GM23338 (cell line): Measurements from ENCODE around the gene PLA1A. TPM values are rescaled to one million over a fixed set of nuclear protein-coding genes. Genes with fewer than 3 reads are reported as not detected.

Source experiments
- ATAC-seq: fragments of 200-7000 bp; cut with Tn5 transposase; 3 replicates; pipeline ENCODE4 v1.9.1; 2020
- DNase-seq: peaks from one replicate; pipeline ENCODE4 v3.0.0-alpha.2; 2015; ENCODE audit warnings: low spot score
- H2AFZ ChIP-seq: fragments of 200-600 bp; sonication (generic); 2 replicates; pipeline ENCODE4 v1.8.0; 2016; ENCODE audit warnings: antibody characterized with exemption, mild to moderate bottlenecking, moderate library complexity
- H3F3A ChIP-seq: fragments of 200-600 bp; sonication (generic); replicated peaks from 2 replicates; pipeline ENCODE4 v1.8.0; 2017; ENCODE audit warnings: antibody characterized with exemption, mixed run types, low read depth
- H3K27ac ChIP-seq: fragments of 200-600 bp; sonication (generic); 2 replicates; pipeline ENCODE4 v1.6.1; 2016; ENCODE audit warnings: low read depth
- H3K27me3 ChIP-seq: fragments of 200-600 bp; sonication (generic); 2 replicates; pipeline ENCODE4 v1.8.0; 2016; ENCODE audit warnings: mild to moderate bottlenecking, mixed run types, moderate library complexity; ENCODE audit not compliant: insufficient read depth
- H3K36me3 ChIP-seq: fragments of 200-600 bp; sonication (generic); 2 replicates; pipeline ENCODE4 v1.8.0; 2016; ENCODE audit warnings: mild to moderate bottlenecking; ENCODE audit not compliant: insufficient read depth
- H3K4me1 ChIP-seq: fragments of 200-600 bp; sonication (generic); 2 replicates; pipeline ENCODE4 v1.8.0; 2016; ENCODE audit warnings: mild to moderate bottlenecking, moderate library complexity; ENCODE audit not compliant: insufficient read depth
- H3K4me2 ChIP-seq: fragments of 200-600 bp; sonication (generic); 2 replicates; pipeline ENCODE4 v1.7.1; 2017; ENCODE audit warnings: mixed run types
- H3K4me3 ChIP-seq: fragments of 200-600 bp; sonication (generic); 2 replicates; pipeline ENCODE4 v1.6.1; 2016; ENCODE audit warnings: mixed run types
- H3K79me2 ChIP-seq: fragments of 200-600 bp; sonication (generic); replicated peaks from 2 replicates; pipeline ENCODE4 v1.8.0; 2017; ENCODE audit warnings: mild to moderate bottlenecking; ENCODE audit not compliant: insufficient read depth
- H3K9me2 ChIP-seq: fragments of 200-600 bp; sonication (generic); 2 replicates; pipeline ENCODE4 v1.8.0; 2017; ENCODE audit not compliant: insufficient read depth
- H4K20me1 ChIP-seq: fragments of 200-600 bp; sonication (generic); replicated peaks from 2 replicates; pipeline ENCODE4 v1.8.0; 2017; ENCODE audit warnings: mild to moderate bottlenecking; ENCODE audit not compliant: insufficient read depth
- H3K27ac Mint-ChIP-seq: 2 replicates; pipeline ENCODE4 v1.8.0; 2020; ENCODE audit warnings: inconsistent platforms, mild to moderate bottlenecking, moderate library complexity, mixed read lengths
- H3K27me3 Mint-ChIP-seq: 3 replicates; pipeline ENCODE4 v1.8.0; 2022; ENCODE audit warnings: low read depth, mild to moderate bottlenecking, moderate library complexity, mixed read lengths, inconsistent platforms; ENCODE audit not compliant: insufficient read depth, poor library complexity
- H3K36me3 Mint-ChIP-seq: 3 replicates; pipeline ENCODE4 v1.8.0; 2021; ENCODE audit warnings: low read depth, mild to moderate bottlenecking, inconsistent platforms, moderate library complexity, mixed read lengths
- H3K4me1 Mint-ChIP-seq: 3 replicates; pipeline ENCODE4 v1.8.0; 2020; ENCODE audit warnings: mild to moderate bottlenecking, inconsistent platforms, mixed read lengths
- H3K4me3 Mint-ChIP-seq: 3 replicates; pipeline ENCODE4 v1.8.0; 2021; ENCODE audit warnings: moderate library complexity, mild to moderate bottlenecking, inconsistent platforms, mixed read lengths
- H3K9me3 Mint-ChIP-seq: 3 replicates; pipeline ENCODE4 v1.8.0; 2020; ENCODE audit warnings: moderate library complexity, mild to moderate bottlenecking, inconsistent platforms, mixed read lengths
- CREB1 ChIP-seq: fragments of 250-450 bp; sonication (Bioruptor Pico); IDR thresholded peaks from 2 replicates; pipeline ENCODE4 v1.5.0; 2020; ENCODE audit warnings: low read depth, mild to moderate bottlenecking, moderate library complexity
- CTCF ChIP-seq, 2 experiments: fragments of 200-600 bp in 1 of 2; sonication (generic) in 1 of 2; conservative IDR thresholded peaks; 2 replicates each; pipeline versions ENCODE4 v1.5.1 to v1.6.1; 2016 to 2017; ENCODE audit warnings: antibody characterized with exemption in 2 of 2, low read depth in 2 of 2, mild to moderate bottlenecking in 2 of 2, moderate library complexity in 1 of 2
- ETS1 ChIP-seq: IDR thresholded peaks from 2 replicates; pipeline ENCODE4 v1.6.1; 2016; ENCODE audit warnings: antibody characterized with exemption
- EZH2 ChIP-seq: fragments of 200-600 bp; sonication (generic); IDR thresholded peaks from one replicate; pipeline ENCODE4 v1.8.0; 2017; ENCODE audit warnings: antibody characterized with exemption, mild to moderate bottlenecking, low read depth; ENCODE audit not compliant: unreplicated experiment
- EZH2phosphoT487 ChIP-seq: fragments of 200-600 bp; sonication (generic); IDR thresholded peaks from one replicate; pipeline ENCODE4 v1.8.1; 2018; ENCODE audit warnings: antibody characterized with exemption; ENCODE audit not compliant: unreplicated experiment
- JUNB ChIP-seq: IDR thresholded peaks from one replicate; pipeline ENCODE4 v1.6.1; 2016; ENCODE audit warnings: antibody characterized with exemption; ENCODE audit not compliant: unreplicated experiment
- NANOG ChIP-seq: IDR thresholded peaks from 2 replicates; pipeline ENCODE4 v1.6.1; 2016; ENCODE audit warnings: antibody characterized with exemption, borderline replicate concordance
- POLR2AphosphoS5 ChIP-seq: IDR thresholded peaks from 2 replicates; pipeline ENCODE4 v1.6.1; 2016; ENCODE audit warnings: antibody characterized with exemption, low read depth
- STAT1 ChIP-seq: IDR thresholded peaks from one replicate; pipeline ENCODE4 v1.6.1; 2016; ENCODE audit warnings: antibody characterized with exemption; ENCODE audit not compliant: unreplicated experiment
- ZNF114 ChIP-seq: fragments of 250-450 bp; sonication (Bioruptor Pico); IDR thresholded peaks from 2 replicates; pipeline ENCODE4 v1.5.0; 2020; ENCODE audit warnings: mild to moderate bottlenecking, moderate library complexity
- ZNF331 ChIP-seq: fragments of 250-450 bp; sonication (Bioruptor Pico); IDR thresholded peaks from 2 replicates; pipeline ENCODE4 v1.5.0; 2020; ENCODE audit warnings: low read depth, mild to moderate bottlenecking, moderate library complexity
- polyA plus RNA-seq: library from polyadenylated mRNA; unstranded; fragments of >200 nt; fragmentation: Nextera tagmentation; extraction: Ambion mirVana; gene quantifications from 2 replicates; pipeline ENCODE4 v1.2.1, GENCODE V29; 2016
- total RNA-seq: library from RNA; depleted of rRNA; stranded (reverse); fragments of >200 nt; shearing (Covaris generic); gene quantifications from 2 replicates; pipeline ENCODE4 v1.2.3, GENCODE V29; 2014
- TF ChIP-seq, protein P1 (sequence below): IDR thresholded peaks from one replicate; pipeline ENCODE4 v1.6.1; 2018; ENCODE audit warnings: antibody characterized with exemption; ENCODE audit not compliant: unreplicated experiment
- TF ChIP-seq, protein P2 (sequence below): fragments of 250-450 bp; sonication (Bioruptor Pico); IDR thresholded peaks from 2 replicates; pipeline ENCODE4 v1.5.0; 2020; ENCODE audit warnings: mild to moderate bottlenecking, moderate library complexity

PLA1A gene
- total and polyA plus RNA-seq, 2 experiments from 2014 or later, result not detected

- Histone ChIP-seq H3K27me3 (no peaks in the 10 kb centered on the region), H3K4me1 (peaks cover 6% of the 10 kb centered on the region; the same call in 1 of the 2 replicates), H2AFZ (no peak overlapping the region), H3K79me2 (peaks cover 17% of the 10 kb centered on the region), H3K9me2 (no peaks in the 10 kb centered on the region), H3K4me2 (no peak overlapping the region), H3K36me3 (peaks cover 22% of the 10 kb centered on the region), H3K4me3 (no peak overlapping the region), H3K27ac (no peak overlapping the region), H4K20me1 (no peaks in the 10 kb centered on the region), H3F3A (no peaks in the 10 kb centered on the region)
- no peak for DNase-seq
- Mint-ChIP-seq H3K36me3 (peaks cover 45% of the 10 kb centered on the region), H3K27ac (no peak overlapping the region), H3K27me3 (peaks cover 8% of the 10 kb centered on the region), H3K9me3 (no peaks in the 10 kb centered on the region), H3K4me1 (peaks cover 15% of the 10 kb centered on the region; the same call in 1 of the 3 replicates), H3K4me3 (no peak overlapping the region)
- TF ChIP-seq NANOG (no peak), ZNF114 (CRISPR knock-in tag) (no peak), EZH2phosphoT487 (no peak), ZNF331 (no peak), STAT1 (no peak), EZH2 (no peak), POLR2AphosphoS5 (no peak), CREB1 (CRISPR knock-in tag) (no peak), ETS1 (no peak), JUNB (no peak), CTCF (conservative IDR thresholded peaks at IDR 0.05; ENCODE audit: low read depth in 2 of 2) (no peak)
- TF ChIP-seq, protein P1, sequence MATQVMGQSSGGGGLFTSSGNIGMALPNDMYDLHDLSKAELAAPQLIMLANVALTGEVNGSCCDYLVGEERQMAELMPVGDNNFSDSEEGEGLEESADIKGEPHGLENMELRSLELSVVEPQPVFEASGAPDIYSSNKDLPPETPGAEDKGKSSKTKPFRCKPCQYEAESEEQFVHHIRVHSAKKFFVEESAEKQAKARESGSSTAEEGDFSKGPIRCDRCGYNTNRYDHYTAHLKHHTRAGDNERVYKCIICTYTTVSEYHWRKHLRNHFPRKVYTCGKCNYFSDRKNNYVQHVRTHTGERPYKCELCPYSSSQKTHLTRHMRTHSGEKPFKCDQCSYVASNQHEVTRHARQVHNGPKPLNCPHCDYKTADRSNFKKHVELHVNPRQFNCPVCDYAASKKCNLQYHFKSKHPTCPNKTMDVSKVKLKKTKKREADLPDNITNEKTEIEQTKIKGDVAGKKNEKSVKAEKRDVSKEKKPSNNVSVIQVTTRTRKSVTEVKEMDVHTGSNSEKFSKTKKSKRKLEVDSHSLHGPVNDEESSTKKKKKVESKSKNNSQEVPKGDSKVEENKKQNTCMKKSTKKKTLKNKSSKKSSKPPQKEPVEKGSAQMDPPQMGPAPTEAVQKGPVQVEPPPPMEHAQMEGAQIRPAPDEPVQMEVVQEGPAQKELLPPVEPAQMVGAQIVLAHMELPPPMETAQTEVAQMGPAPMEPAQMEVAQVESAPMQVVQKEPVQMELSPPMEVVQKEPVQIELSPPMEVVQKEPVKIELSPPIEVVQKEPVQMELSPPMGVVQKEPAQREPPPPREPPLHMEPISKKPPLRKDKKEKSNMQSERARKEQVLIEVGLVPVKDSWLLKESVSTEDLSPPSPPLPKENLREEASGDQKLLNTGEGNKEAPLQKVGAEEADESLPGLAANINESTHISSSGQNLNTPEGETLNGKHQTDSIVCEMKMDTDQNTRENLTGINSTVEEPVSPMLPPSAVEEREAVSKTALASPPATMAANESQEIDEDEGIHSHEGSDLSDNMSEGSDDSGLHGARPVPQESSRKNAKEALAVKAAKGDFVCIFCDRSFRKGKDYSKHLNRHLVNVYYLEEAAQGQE, result no peak
- TF ChIP-seq, protein P2, sequence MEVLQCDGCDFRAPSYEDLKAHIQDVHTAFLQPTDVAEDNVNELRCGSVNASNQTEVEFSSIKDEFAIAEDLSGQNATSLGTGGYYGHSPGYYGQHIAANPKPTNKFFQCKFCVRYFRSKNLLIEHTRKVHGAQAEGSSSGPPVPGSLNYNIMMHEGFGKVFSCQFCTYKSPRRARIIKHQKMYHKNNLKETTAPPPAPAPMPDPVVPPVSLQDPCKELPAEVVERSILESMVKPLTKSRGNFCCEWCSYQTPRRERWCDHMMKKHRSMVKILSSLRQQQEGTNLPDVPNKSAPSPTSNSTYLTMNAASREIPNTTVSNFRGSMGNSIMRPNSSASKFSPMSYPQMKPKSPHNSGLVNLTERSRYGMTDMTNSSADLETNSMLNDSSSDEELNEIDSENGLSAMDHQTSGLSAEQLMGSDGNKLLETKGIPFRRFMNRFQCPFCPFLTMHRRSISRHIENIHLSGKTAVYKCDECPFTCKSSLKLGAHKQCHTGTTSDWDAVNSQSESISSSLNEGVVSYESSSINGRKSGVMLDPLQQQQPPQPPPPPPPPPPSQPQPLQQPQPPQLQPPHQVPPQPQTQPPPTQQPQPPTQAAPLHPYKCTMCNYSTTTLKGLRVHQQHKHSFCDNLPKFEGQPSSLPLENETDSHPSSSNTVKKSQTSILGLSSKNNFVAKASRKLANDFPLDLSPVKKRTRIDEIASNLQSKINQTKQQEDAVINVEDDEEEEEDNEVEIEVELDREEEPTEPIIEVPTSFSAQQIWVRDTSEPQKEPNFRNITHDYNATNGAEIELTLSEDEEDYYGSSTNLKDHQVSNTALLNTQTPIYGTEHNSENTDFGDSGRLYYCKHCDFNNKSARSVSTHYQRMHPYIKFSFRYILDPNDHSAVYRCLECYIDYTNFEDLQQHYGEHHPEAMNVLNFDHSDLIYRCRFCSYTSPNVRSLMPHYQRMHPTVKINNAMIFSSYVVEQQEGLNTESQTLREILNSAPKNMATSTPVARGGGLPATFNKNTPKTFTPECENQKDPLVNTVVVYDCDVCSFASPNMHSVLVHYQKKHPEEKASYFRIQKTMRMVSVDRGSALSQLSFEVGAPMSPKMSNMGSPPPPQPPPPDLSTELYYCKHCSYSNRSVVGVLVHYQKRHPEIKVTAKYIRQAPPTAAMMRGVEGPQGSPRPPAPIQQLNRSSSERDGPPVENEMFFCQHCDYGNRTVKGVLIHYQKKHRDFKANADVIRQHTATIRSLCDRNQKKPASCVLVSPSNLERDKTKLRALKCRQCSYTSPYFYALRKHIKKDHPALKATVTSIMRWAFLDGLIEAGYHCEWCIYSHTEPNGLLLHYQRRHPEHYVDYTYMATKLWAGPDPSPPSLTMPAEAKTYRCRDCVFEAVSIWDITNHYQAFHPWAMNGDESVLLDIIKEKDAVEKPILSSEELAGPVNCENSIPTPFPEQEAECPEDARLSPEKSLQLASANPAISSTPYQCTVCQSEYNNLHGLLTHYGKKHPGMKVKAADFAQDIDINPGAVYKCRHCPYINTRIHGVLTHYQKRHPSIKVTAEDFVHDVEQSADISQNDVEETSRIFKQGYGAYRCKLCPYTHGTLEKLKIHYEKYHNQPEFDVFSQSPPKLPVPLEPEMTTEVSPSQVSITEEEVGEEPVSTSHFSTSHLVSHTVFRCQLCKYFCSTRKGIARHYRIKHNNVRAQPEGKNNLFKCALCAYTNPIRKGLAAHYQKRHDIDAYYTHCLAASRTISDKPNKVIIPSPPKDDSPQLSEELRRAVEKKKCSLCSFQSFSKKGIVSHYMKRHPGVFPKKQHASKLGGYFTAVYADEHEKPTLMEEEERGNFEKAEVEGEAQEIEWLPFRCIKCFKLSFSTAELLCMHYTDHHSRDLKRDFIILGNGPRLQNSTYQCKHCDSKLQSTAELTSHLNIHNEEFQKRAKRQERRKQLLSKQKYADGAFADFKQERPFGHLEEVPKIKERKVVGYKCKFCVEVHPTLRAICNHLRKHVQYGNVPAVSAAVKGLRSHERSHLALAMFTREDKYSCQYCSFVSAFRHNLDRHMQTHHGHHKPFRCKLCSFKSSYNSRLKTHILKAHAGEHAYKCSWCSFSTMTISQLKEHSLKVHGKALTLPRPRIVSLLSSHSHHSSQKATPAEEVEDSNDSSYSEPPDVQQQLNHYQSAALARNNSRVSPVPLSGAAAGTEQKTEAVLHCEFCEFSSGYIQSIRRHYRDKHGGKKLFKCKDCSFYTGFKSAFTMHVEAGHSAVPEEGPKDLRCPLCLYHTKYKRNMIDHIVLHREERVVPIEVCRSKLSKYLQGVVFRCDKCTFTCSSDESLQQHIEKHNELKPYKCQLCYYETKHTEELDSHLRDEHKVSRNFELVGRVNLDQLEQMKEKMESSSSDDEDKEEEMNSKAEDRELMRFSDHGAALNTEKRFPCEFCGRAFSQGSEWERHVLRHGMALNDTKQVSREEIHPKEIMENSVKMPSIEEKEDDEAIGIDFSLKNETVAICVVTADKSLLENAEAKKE (CRISPR knock-in tag), result no peak
- ATAC-seq, result no peak
Measured at GRCh38 chr3:119673875-119674274, 76.2 kb downstream of the PLA1A start.
